PC-3 (cell line): ENCODE results near the gene TUBB. TPM values are rescaled to one million over a fixed set of nuclear protein-coding genes. Genes with fewer than 3 reads are reported as not detected.
A peak's percentile ranks its signal among the peaks of the same experiment; 100 is the strongest.

Experiments
- ATAC-seq: fragments of 200-7000 bp; cut with Tn5 transposase; 2 replicates; pipeline ENCODE4 v1.9.1; 2020; ENCODE audit warnings: mild to moderate bottlenecking, moderate library complexity
- BruUV-seq: library from RNA; stranded (reverse); fragments of 400-500 nt; replicated peaks from 2 replicates; lab custom pipeline; 2021; lab: Mats Ljungman, UMichigan
- CTCF ChIA-PET: fragments of 300-600 bp; sonication (Branson Sonifier 250); formaldehyde crosslinking; loops from one replicate; lab custom pipeline; 2022; ENCODE audit warnings: antibody characterized with exemption; lab: Charles Lee
- POLR2A ChIA-PET: fragments of 300-600 bp; sonication (Branson Sonifier 250); formaldehyde crosslinking; loops from one replicate; lab custom pipeline; 2022; ENCODE audit warnings: antibody characterized with exemption; ENCODE audit not compliant: unreplicated experiment; lab: Charles Lee
- DNase-seq: peaks from one replicate; pipeline ENCODE4 v3.0.0-alpha.2; 2015
- H2AFZ ChIP-seq: fragments of 300-600 bp; sonication (generic); 2 replicates; pipeline ENCODE4 v1.6.0; 2016; ENCODE audit warnings: antibody characterized with exemption, low read length
- H3F3A ChIP-seq: fragments of 300-600 bp; sonication (generic); one replicate; pipeline ENCODE4 v1.6.0; 2017; ENCODE audit warnings: antibody characterized with exemption, low read length, control low read depth, mild to moderate bottlenecking; ENCODE audit not compliant: unreplicated experiment
- H3K27ac ChIP-seq: fragments of 300-600 bp; sonication (generic); 2 replicates; pipeline ENCODE4 v1.5.1; 2016; ENCODE audit warnings: mild to moderate bottlenecking, low read length
- H3K27me3 ChIP-seq: fragments of 300-600 bp; sonication (generic); 2 replicates; pipeline ENCODE4 v1.6.1; 2016; ENCODE audit warnings: low read length, mixed read lengths
- H3K36me3 ChIP-seq: fragments of 300-600 bp; sonication (generic); 2 replicates; pipeline ENCODE4 v1.6.1; 2016; ENCODE audit warnings: low read depth, mixed run types, low read length, mixed read lengths
- H3K4me1 ChIP-seq: fragments of 300-600 bp; sonication (generic); 2 replicates; pipeline ENCODE4 v1.5.1; 2016; ENCODE audit warnings: low read length; ENCODE audit not compliant: insufficient read depth
- H3K4me2 ChIP-seq: fragments of 300-600 bp; sonication (generic); 2 replicates; pipeline ENCODE4 v1.6.0; 2016; ENCODE audit warnings: low read length
- H3K4me3 ChIP-seq: fragments of 300-600 bp; sonication (generic); 2 replicates; pipeline ENCODE4 v1.5.1; 2016; ENCODE audit warnings: mild to moderate bottlenecking, low read length, mixed read lengths
- H3K79me2 ChIP-seq: fragments of 300-600 bp; sonication (generic); 2 replicates; pipeline ENCODE4 v1.6.1; 2017; ENCODE audit warnings: low read length, mixed read lengths
- H3K9ac ChIP-seq: fragments of 300-600 bp; sonication (generic); 2 replicates; pipeline ENCODE4 v1.6.0; 2016; ENCODE audit warnings: mild to moderate bottlenecking, low read length
- H3K9me2 ChIP-seq: fragments of 300-600 bp; sonication (generic); replicated peaks from 2 replicates; pipeline ENCODE4 v1.6.1; 2016; ENCODE audit warnings: mixed run types, low read length, mixed read lengths
- H3K9me3 ChIP-seq: fragments of 300-600 bp; sonication (generic); 2 replicates; pipeline ENCODE4 v1.6.1; 2016; ENCODE audit warnings: low read length, mixed read lengths
- H4K20me1 ChIP-seq: fragments of 300-600 bp; sonication (generic); 2 replicates; pipeline ENCODE4 v1.6.1; 2016; ENCODE audit warnings: low read length, mixed read lengths
- EZH2 ChIP-seq: fragments of 300-600 bp; sonication (generic); IDR thresholded peaks from one replicate; pipeline ENCODE4 v1.6.1; 2017; ENCODE audit warnings: antibody characterized with exemption, mild to moderate bottlenecking, low read length; ENCODE audit not compliant: unreplicated experiment
- EZH2phosphoT487 ChIP-seq: fragments of 300-600 bp; sonication (generic); IDR thresholded peaks from 2 replicates; pipeline ENCODE4 v1.6.1; 2018; ENCODE audit warnings: mild to moderate bottlenecking, antibody characterized with exemption, low read length, borderline replicate concordance
- intact Hi-C: fragments of 100-400 bp; cut with micrococcal nuclease; formaldehyde crosslinking; loops from 2 replicates; pipeline ENCODE4 v1.9.0; 2023
- total RNA-seq: library from RNA; depleted of rRNA; stranded (reverse); fragments of >200 nt; gene quantifications from 2 replicates; pipeline ENCODE4 v1.2.3, GENCODE V29; 2014
- TF ChIP-seq, protein P1 (sequence below): fragments of 300-600 bp; sonication (generic); conservative IDR thresholded peaks from 2 replicates; pipeline ENCODE4 v1.5.1; 2017; ENCODE audit warnings: antibody characterized with exemption, low read depth, mild to moderate bottlenecking, low read length

TUBB gene
- total RNA-seq, 1 experiment from 2014 or later: 1,398 TPM

DNA sequence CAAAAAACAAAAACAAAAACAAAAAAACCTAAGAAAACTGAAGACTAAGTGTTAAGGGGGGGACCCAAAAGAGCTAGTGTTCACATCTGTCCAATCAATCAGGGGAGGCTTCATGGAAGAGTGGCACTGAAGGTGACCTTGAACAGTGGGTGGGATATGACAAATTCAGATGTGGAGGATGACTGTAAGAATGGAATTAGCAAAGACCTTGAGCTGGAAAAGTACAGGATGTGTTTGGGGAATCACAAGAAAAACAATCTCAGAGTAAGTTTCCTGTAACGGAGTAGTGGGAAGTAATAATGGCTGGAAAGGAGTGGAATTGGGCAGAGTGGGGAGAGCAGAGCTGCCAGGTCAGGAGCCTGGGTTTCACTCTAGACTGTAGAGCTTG is 27.1 kb downstream of the TUBB start:
- TF ChIP-seq, protein P1, sequence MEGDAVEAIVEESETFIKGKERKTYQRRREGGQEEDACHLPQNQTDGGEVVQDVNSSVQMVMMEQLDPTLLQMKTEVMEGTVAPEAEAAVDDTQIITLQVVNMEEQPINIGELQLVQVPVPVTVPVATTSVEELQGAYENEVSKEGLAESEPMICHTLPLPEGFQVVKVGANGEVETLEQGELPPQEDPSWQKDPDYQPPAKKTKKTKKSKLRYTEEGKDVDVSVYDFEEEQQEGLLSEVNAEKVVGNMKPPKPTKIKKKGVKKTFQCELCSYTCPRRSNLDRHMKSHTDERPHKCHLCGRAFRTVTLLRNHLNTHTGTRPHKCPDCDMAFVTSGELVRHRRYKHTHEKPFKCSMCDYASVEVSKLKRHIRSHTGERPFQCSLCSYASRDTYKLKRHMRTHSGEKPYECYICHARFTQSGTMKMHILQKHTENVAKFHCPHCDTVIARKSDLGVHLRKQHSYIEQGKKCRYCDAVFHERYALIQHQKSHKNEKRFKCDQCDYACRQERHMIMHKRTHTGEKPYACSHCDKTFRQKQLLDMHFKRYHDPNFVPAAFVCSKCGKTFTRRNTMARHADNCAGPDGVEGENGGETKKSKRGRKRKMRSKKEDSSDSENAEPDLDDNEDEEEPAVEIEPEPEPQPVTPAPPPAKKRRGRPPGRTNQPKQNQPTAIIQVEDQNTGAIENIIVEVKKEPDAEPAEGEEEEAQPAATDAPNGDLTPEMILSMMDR: no peak
- no peak for TF ChIP-seq EZH2
- no peak for TF ChIP-seq EZH2phosphoT487
- H3K4me2 ChIP-seq: peak overlapping the region; percentile 64
- intact Hi-C loops: loop anchor here (5.0 kb wide), 1 partner anchor 330 kb away; no protein-coding TSS in a partner anchor
- peak overlapping the region; percentile 98 for H3K27ac ChIP-seq
- ChIA-PET POLR2A (no interaction called here), CTCF (no interaction called here)
- peaks cover 25% of the 10 kb centered on the region for H3F3A ChIP-seq
- ATAC-seq: no peak
- peaks cover 64% of the 10 kb centered on the region for H3K79me2 ChIP-seq
- H2AFZ ChIP-seq: no peak overlapping the region
- H3K4me1 ChIP-seq: peaks cover 73% of the 10 kb centered on the region
- no peaks in the 10 kb centered on the region for H3K9me3 ChIP-seq
- BruUV-seq: no TSS peak
- no peak overlapping the region; the same call in 1 of the 2 replicates for H3K4me3 ChIP-seq
- peaks cover 9% of the 10 kb centered on the region for H4K20me1 ChIP-seq
- no peaks in the 10 kb centered on the region for H3K27me3 ChIP-seq
- peaks cover 13% of the 10 kb centered on the region for H3K36me3 ChIP-seq
- DNase-seq: no peak
- H3K9ac ChIP-seq: peak overlapping the region; percentile 98
- H3K9me2 ChIP-seq: no peaks in the 10 kb centered on the region

DNA sequence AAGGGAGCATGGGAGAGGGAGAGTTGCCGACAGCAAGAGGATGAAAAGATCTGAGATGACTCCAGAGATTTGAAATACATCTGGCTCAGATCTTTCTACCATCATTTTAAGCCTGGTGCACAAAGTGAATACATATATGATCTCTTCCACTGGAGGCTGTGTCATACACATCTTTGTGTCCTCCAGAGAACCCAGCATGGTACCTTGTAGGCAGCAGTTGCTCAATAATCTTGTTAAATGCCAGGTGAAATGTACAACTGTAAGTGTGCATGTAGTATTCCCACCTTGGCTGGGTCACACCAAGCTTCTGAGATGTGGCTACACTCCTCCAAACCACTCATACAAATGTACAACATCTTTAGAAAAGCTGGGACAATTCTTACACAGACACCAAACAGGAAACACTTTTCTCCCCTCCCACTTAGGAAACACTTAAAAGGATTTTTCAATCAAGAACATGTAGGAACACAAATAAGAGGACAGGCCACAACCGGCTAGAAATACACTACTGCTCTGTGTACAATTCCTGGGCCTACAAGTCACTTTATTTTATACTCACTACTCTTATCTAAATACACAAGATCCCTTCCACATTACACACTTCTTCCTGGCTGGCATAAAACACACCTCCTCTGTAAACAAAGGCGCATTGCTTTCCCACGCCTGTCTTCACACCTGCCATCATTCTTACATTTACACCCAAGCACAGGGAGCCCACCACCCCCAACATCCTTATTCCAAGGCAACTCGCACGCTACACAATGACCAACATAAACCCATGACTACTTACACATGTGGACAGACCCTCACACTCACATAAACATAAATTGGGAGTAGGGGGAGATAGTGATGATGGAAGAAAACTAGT is 28.0 kb downstream of the TUBB start:
- no TSS peak for BruUV-seq
- peak overlapping the region; percentile 64 for H3K4me2 ChIP-seq
- DNase-seq (peak; percentile 81), ATAC-seq (peak; percentile 21)
- H3K9ac ChIP-seq: peak overlapping the region; percentile 98
- peaks cover 11% of the 10 kb centered on the region for H3K36me3 ChIP-seq
- intact Hi-C loops: loop anchor here (1.0 to 5.0 kb wide), 4 partner anchors 21 to 329 kb away; no protein-coding TSS in a partner anchor
- H3K4me1 ChIP-seq: peaks cover 78% of the 10 kb centered on the region
- peaks cover 30% of the 10 kb centered on the region for H3F3A ChIP-seq
- peaks cover 8% of the 10 kb centered on the region for H4K20me1 ChIP-seq
- H3K9me3 ChIP-seq: no peaks in the 10 kb centered on the region
- TF ChIP-seq EZH2 (no peak), EZH2phosphoT487 (no peak)
- TF ChIP-seq, protein P1: no peak
- ChIA-PET CTCF (interaction anchor here (0.5 kb wide), 1 partner anchor 8 kb away, joined by 5 read pairs; no protein-coding TSS in a partner anchor), POLR2A (interaction anchor here (0.5 to 1.2 kb wide), 8 partner anchors 17 to 138 kb away, joined by 3 to 16 read pairs (median 4); no protein-coding TSS in a partner anchor)
- no peaks in the 10 kb centered on the region for H3K27me3 ChIP-seq
- peaks cover 60% of the 10 kb centered on the region for H3K79me2 ChIP-seq
- H3K9me2 ChIP-seq: no peaks in the 10 kb centered on the region
- H3K27ac ChIP-seq: peak overlapping the region; percentile 98
- H3K4me3 ChIP-seq: peak overlapping the region; percentile 29; the same call in 1 of the 2 replicates
- H2AFZ ChIP-seq: no peak overlapping the region
